ENCODE results near the gene TNPO3. TPM values are rescaled to one million over a fixed set of nuclear protein-coding genes. Genes with fewer than 3 reads are reported as not detected.

The TNPO3 gene
- total and polyA plus RNA-seq, 10 of the 15 experiments (the other 5 are each of a cell fraction or from before 2014, with no cell fraction given): 17.6 to 91.8 (median 65.9) TPM

DNA sequence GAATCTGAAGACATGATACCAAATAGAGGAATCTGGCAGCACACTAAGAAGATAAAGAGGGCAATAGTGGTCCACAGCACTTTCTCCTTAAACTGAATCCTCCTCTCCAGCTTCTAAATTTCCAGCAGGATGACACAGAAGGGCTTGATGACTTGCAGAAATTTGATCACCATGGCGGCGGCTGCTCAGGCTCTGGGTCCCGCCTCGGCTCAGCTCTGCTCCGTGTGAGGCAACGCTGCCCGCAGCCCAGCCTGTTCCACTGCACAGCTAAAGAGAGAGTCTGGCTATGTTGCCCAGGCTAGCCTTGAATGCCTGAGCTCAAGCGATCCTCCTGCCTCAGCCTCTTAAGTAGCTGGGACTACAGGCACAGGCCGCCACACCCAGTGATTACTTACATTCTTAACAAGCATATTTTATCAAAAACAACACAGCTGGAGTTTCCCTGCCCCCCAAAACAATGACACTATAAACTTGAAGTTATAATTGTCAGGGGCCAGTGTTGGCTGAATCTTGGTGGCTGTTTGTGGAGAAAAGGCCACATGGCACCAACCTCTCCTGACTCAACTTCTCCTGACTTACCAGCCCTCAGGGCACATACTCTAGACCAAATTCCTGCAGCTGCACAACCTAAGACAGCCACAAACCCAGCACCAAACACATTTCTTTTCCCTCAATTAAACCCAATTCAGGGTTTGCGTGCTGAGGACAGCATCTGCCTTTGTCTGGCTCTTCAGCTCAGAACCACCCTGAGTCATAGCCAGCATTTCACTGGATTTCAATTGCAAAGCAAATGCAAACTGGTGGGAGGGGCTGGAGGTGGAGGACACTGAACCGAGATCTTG, 11.6 kb upstream of the TNPO3 start (continued):
- TF ChIP-seq, protein P1, sequence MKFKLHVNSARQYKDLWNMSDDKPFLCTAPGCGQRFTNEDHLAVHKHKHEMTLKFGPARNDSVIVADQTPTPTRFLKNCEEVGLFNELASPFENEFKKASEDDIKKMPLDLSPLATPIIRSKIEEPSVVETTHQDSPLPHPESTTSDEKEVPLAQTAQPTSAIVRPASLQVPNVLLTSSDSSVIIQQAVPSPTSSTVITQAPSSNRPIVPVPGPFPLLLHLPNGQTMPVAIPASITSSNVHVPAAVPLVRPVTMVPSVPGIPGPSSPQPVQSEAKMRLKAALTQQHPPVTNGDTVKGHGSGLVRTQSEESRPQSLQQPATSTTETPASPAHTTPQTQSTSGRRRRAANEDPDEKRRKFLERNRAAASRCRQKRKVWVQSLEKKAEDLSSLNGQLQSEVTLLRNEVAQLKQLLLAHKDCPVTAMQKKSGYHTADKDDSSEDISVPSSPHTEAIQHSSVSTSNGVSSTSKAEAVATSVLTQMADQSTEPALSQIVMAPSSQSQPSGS (IDR thresholded peaks at IDR 0.05; ENCODE audit: low read length): no peak
- TF ChIP-seq NR2C2 (IDR thresholded peaks at IDR 0.05; ENCODE audit: borderline replicate concordance, control insufficient read depth, insufficient read length, low read depth) (no peak), ZNF384 (IDR thresholded peaks at IDR 0.05; ENCODE audit: borderline replicate concordance, low read depth, low read length) (no peak), CBX5 (IDR thresholded peaks at IDR 0.05; ENCODE audit: low read depth) (no peak), MEF2A (IDR thresholded peaks at IDR 0.05; ENCODE audit: insufficient read depth, low read depth, low read length) (no peak), ZSCAN29 (IDR thresholded peaks at IDR 0.05) (no peak)
- TF ChIP-seq, protein P2, sequence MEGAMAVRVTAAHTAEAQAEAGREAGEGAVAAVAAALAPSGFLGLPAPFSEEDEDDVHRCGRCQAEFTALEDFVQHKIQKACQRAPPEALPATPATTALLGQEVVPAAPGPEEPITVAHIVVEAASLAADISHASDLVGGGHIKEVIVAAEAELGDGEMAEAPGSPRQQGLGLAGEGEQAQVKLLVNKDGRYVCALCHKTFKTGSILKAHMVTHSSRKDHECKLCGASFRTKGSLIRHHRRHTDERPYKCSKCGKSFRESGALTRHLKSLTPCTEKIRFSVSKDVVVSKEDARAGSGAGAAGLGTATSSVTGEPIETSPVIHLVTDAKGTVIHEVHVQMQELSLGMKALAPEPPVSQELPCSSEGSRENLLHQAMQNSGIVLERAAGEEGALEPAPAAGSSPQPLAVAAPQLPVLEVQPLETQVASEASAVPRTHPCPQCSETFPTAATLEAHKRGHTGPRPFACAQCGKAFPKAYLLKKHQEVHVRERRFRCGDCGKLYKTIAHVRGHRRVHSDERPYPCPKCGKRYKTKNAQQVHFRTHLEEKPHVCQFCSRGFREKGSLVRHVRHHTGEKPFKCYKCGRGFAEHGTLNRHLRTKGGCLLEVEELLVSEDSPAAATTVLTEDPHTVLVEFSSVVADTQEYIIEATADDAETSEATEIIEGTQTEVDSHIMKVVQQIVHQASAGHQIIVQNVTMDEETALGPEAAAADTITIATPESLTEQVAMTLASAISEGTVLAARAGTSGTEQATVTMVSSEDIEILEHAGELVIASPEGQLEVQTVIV (IDR thresholded peaks at IDR 0.05; ENCODE audit: borderline replicate concordance, partially characterized antibody): no peak
